Kidney (tissue), 14 donors: ENCODE data around the gene RREB1. TPM values are rescaled to one million over a fixed set of nuclear protein-coding genes. Genes with fewer than 3 reads are reported as not detected.
A peak's percentile ranks its signal among the peaks of the same experiment; 100 is the strongest.

Source experiments
- DNase-seq, 5 donors: peaks; one replicate each; pipeline ENCODE4 v3.0.0-alpha.2; 2013 to 2020
- FAIRE-seq: peaks from 2 replicates; lab custom pipeline; 2012; peaks lifted over from hg19 to GRCh38; lab: Jason Lieb, UNC
- H3K27ac ChIP-seq, 2 donors: one replicate each; pipeline ENCODE4 v1.7.0; 2013; ENCODE audit warnings: low read depth in 2 of 2, low read length in 2 of 2, inconsistent platforms in 1 of 2
- H3K27me3 ChIP-seq: one replicate; pipeline ENCODE4 v1.7.1; 2013; ENCODE audit warnings: low read length, inconsistent platforms; ENCODE audit not compliant: control insufficient read depth, insufficient read depth
- H3K36me3 ChIP-seq, 3 donors: one replicate each; pipeline versions ENCODE4 v1.7.0 to v1.7.1; 2013; ENCODE audit warnings: low read length in 3 of 3, control low read depth in 1 of 3, inconsistent platforms in 1 of 3; ENCODE audit not compliant: insufficient read depth in 3 of 3, control insufficient read depth in 2 of 3
- H3K4me1 ChIP-seq, 3 donors: one replicate each; pipeline versions ENCODE4 v1.7.0 to v1.7.1; 2013; ENCODE audit warnings: low read length in 3 of 3, inconsistent platforms in 1 of 3, low read depth in 1 of 3; ENCODE audit not compliant: control insufficient read depth in 2 of 3, insufficient read depth in 2 of 3
- H3K4me3 ChIP-seq, 3 donors: one replicate each; pipeline versions ENCODE4 v1.7.0 to v1.8.1; 2013; ENCODE audit warnings: low read length in 3 of 3, control low read depth in 1 of 3, inconsistent platforms in 1 of 3
- H3K9ac ChIP-seq, 3 donors: one replicate each; pipeline versions ENCODE4 v1.7.0 to v1.7.1; 2013; ENCODE audit warnings: low read length in 3 of 3, control low read depth in 1 of 3, inconsistent platforms in 1 of 3
- H3K9me3 ChIP-seq, 3 donors: one replicate each; pipeline versions ENCODE4 v1.7.0 to v1.7.1; 2013; ENCODE audit warnings: low read length in 3 of 3, control low read depth in 1 of 3, inconsistent platforms in 1 of 3; ENCODE audit not compliant: control insufficient read depth in 2 of 3, insufficient read depth in 1 of 3
- intact Hi-C: fragments of 100-400 bp; cut with DNase I; formaldehyde crosslinking; loops from one replicate; pipeline ENCODE4 v1.11.1; 2022
- polyA plus RNA-seq: library from polyadenylated mRNA; stranded (reverse); fragments of 350-450 nt; fragmentation: Illumina TruSeq; extraction: RNeasy Lipid Tissue Mini Kit (QIAGEN cat#74804); gene quantifications from one replicate; pipeline ENCODE4 v1.2.3, GENCODE V29; 2014; ENCODE audit warnings: low read depth, low replicate concordance; ENCODE audit not compliant: insufficient read depth
- total RNA-seq: library from RNA; stranded (reverse); fragmentation: NEBNext Ultra II Directional; extraction: Animal tissue kit (Norgen Biotek cat#: 25700); gene quantifications from one replicate; pipeline ENCODE4 v1.2.1, GENCODE V29; 2021
- TF ChIP-seq, protein P1 (sequence below): IDR thresholded peaks from 3 replicates; pipeline ENCODE4 v1.5.1; 2012; ENCODE audit warnings: mild to moderate bottlenecking, moderate library complexity, borderline replicate concordance; ENCODE audit not compliant: insufficient read depth; ENCODE audit errors: extremely low read depth
- donor health status: control.
- donor health status: control.
- donor health status: control.
- donor health status: control.
- donor health status: control.
- donor health status: DM: yes; HTN: yes; CAD: no.
- donor health status: Normal renal cell carcinoma (clear cell type).

The RREB1 gene
- total and polyA plus RNA-seq, 2 donors from 2014 or later, result 5.9 to 56.5 TPM

- H3K27me3 ChIP-seq, result no peaks in the 10 kb centered on the region
Observed at GRCh38 chr6:7238900-7239589, 131.3 kb downstream of the RREB1 start.

DNA sequence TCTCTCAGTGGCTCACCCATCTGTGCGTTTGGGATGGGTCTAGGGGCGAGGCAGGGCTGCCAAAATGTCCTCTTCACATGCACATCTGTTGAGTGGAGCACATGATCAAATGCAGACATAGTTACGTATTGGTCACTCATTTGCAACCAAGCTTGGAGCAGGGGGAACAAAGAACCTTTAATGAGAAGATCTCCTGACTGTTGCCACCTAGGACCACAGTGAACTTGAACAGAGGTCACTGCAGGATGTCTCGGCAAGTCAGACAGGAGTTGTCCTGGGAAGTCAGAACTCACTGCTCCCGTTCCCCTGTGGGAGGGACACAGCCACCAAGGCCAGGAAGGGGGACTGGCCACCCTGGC, 131.8 kb downstream of the RREB1 start:
- peak in 1 of 5 donors; percentile 35 for DNase-seq
- no peak overlapping the region for H3K4me3 ChIP-seq
- peaks cover 9 to 42% (median 30%) of the 10 kb centered on the region in 3 donors for H3K4me1 ChIP-seq
- no peaks in the 10 kb centered on the region for H3K9me3 ChIP-seq
- no peak for FAIRE-seq
- no peaks in the 10 kb centered on the region for H3K27me3 ChIP-seq
- intact Hi-C loops, result no loop called here
- peak overlapping the region in 1 of 3 donors; percentile 12 for H3K9ac ChIP-seq
- TF ChIP-seq, protein P1, sequence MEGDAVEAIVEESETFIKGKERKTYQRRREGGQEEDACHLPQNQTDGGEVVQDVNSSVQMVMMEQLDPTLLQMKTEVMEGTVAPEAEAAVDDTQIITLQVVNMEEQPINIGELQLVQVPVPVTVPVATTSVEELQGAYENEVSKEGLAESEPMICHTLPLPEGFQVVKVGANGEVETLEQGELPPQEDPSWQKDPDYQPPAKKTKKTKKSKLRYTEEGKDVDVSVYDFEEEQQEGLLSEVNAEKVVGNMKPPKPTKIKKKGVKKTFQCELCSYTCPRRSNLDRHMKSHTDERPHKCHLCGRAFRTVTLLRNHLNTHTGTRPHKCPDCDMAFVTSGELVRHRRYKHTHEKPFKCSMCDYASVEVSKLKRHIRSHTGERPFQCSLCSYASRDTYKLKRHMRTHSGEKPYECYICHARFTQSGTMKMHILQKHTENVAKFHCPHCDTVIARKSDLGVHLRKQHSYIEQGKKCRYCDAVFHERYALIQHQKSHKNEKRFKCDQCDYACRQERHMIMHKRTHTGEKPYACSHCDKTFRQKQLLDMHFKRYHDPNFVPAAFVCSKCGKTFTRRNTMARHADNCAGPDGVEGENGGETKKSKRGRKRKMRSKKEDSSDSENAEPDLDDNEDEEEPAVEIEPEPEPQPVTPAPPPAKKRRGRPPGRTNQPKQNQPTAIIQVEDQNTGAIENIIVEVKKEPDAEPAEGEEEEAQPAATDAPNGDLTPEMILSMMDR, result no peak
- peak overlapping the region; percentile 51 to 72 for H3K27ac ChIP-seq
- H3K36me3 ChIP-seq, result no peaks in the 10 kb centered on the region

More at GRCh38 chr6:7238900-7239589, 131.3 kb downstream of the RREB1 start:
- H3K27ac ChIP-seq, result peak overlapping the region; percentile 51 to 72
- peaks cover 9 to 42% (median 30%) of the 10 kb centered on the region in 3 donors for H3K4me1 ChIP-seq
- intact Hi-C loops, result no loop called here
- no peak for FAIRE-seq
- no peaks in the 10 kb centered on the region for H3K9me3 ChIP-seq
- DNase-seq, result peak; percentile 89 to 96 (median 91)
- peak overlapping the region in 1 of 3 donors; percentile 12 for H3K9ac ChIP-seq
- TF ChIP-seq, protein P1, result peak; percentile 77
- no peak overlapping the region for H3K4me3 ChIP-seq
- H3K36me3 ChIP-seq, result peaks cover 0 to under 1% (median 0%) of the 10 kb centered on the region in 3 donors

DNA sequence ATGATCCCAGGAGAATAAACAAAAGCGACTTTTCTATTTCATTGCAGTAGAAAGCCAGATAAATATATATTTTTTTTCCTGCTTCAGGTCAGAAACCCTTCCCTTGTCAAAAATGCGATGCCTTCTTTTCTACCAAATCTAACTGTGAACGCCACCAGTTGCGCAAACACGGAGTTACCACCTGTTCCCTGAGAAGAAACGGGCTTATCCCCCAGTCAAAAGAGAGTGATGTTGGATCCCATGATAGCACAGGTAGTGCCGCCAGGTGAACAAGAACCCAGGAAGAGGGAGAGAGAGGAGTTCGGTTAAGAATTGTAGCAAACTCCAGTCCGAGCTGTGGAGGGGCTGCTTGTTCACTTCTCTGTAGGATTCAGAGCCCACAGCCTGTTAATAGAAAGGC, 132.6 kb downstream of the RREB1 start:
- intact Hi-C loops, result no loop called here
- no peak overlapping the region for H3K27ac ChIP-seq
- FAIRE-seq, result no peak
- H3K4me3 ChIP-seq, result no peak overlapping the region
- no peaks in the 10 kb centered on the region for H3K9me3 ChIP-seq
- no peak for DNase-seq
- TF ChIP-seq, protein P1, result no peak
- no peak overlapping the region for H3K9ac ChIP-seq
- H3K4me1 ChIP-seq, result peaks cover 9 to 38% (median 26%) of the 10 kb centered on the region in 3 donors
- H3K27me3 ChIP-seq, result no peaks in the 10 kb centered on the region
- peaks cover 0 to 2% (median 0%) of the 10 kb centered on the region in 3 donors for H3K36me3 ChIP-seq
